CD4-positive, alpha-beta T cell (primary cell): ENCODE data around the gene VSTM2L. TPM values are rescaled to one million over a fixed set of nuclear protein-coding genes. Genes with fewer than 3 reads are reported as not detected.

ENCODE experiments used
- ATAC-seq: fragments of 200-7000 bp; cut with Tn5 transposase; one replicate; pipeline ENCODE4 v1.10.0; 2022; ENCODE audit warnings: mild to moderate bottlenecking; ENCODE audit not compliant: poor library complexity
- CTCF ChIA-PET: fragments of 350-600 bp; sonication (Branson Sonifier 250); formaldehyde crosslinking; loops from one replicate; lab custom pipeline; 2021; ENCODE audit warnings: antibody characterized with exemption, inconsistent platforms; lab: Charles Lee
- POLR2A ChIA-PET: fragments of 350-600 bp; sonication (Branson Sonifier 250); formaldehyde crosslinking; loops from one replicate; lab custom pipeline; 2021; ENCODE audit warnings: antibody characterized with exemption, inconsistent platforms; lab: Charles Lee
- DNase-seq, 14 experiments: peaks; one replicate each; pipeline ENCODE4 v3.0.0-alpha.2; 2013 to 2020; ENCODE audit warnings: mixed read lengths in 2 of 14
- H3K27ac ChIP-seq, 2 donors: one replicate each; pipeline versions ENCODE4 v1.5.1 to v1.7.0; 2013; ENCODE audit warnings: low read length in 2 of 2, low read depth in 1 of 2, mild to moderate bottlenecking in 1 of 2
- H3K27me3 ChIP-seq, 2 experiments: 1 replicate in 1 of 2; 2 replicates in 1 of 2; pipeline versions ENCODE4 v1.6.1 to v1.7.0; 2013; ENCODE audit warnings: low read length in 2 of 2, control low read depth in 1 of 2, mild to moderate bottlenecking in 1 of 2, moderate library complexity in 1 of 2; ENCODE audit not compliant: insufficient read depth in 2 of 2, control insufficient read depth in 1 of 2
- H3K36me3 ChIP-seq: one replicate; pipeline ENCODE4 v1.6.1; 2013; ENCODE audit warnings: low read length, control low read depth; ENCODE audit not compliant: insufficient read depth
- H3K4me1 ChIP-seq: one replicate; pipeline ENCODE4 v1.6.1; 2013; ENCODE audit warnings: low read length, control low read depth; ENCODE audit not compliant: insufficient read depth
- H3K4me3 ChIP-seq: one replicate; pipeline ENCODE4 v1.5.1; 2013; ENCODE audit warnings: mild to moderate bottlenecking, low read length, moderate library complexity
- H3K9me3 ChIP-seq, 2 experiments: 1 replicate in 1 of 2; 2 replicates in 1 of 2; pipeline versions ENCODE4 v1.6.1 to v1.7.0; 2013; ENCODE audit warnings: low read length in 2 of 2, mild to moderate bottlenecking in 2 of 2, control low read depth in 1 of 2, moderate library complexity in 1 of 2; ENCODE audit not compliant: control insufficient read depth in 1 of 2, insufficient read depth in 1 of 2
- H3K27ac Mint-ChIP-seq: one replicate; pipeline ENCODE4 v1.8.0; 2020; ENCODE audit warnings: mixed read lengths
- H3K27me3 Mint-ChIP-seq: one replicate; pipeline ENCODE4 v1.8.0; 2021; ENCODE audit warnings: mixed read lengths
- H3K36me3 Mint-ChIP-seq: one replicate; pipeline ENCODE4 v1.8.0; 2021; ENCODE audit warnings: low read depth, mixed read lengths
- H3K4me1 Mint-ChIP-seq: one replicate; pipeline ENCODE4 v1.8.0; 2021; ENCODE audit warnings: low read depth, mixed read lengths
- H3K4me3 Mint-ChIP-seq: one replicate; pipeline ENCODE4 v1.8.0; 2020; ENCODE audit warnings: mild to moderate bottlenecking, mixed read lengths
- H3K9me3 Mint-ChIP-seq: one replicate; pipeline ENCODE4 v1.8.0; 2020; ENCODE audit warnings: mixed read lengths
- intact Hi-C, 2 experiments: fragments of 100-400 bp; cut with DNase I in 1 of 2; cut with micrococcal nuclease in 1 of 2; formaldehyde crosslinking; loops; one replicate each; pipeline versions ENCODE4 v1.15.1 to v1.9.0; 2023 to 2025; cut with DNase I, micrococcal nuclease
- total RNA-seq, 174 experiments: library from RNA in 2 of 174; stranded (reverse) in 2 of 174; gene quantifications; one replicate each; pipeline ENCODE4 v1.2.3 and lab custom pipeline; 2021 to 2026
- TF ChIP-seq, protein P1 (sequence below): fragments of 200-600 bp; IDR thresholded peaks from one replicate; pipeline ENCODE4 v1.8.0; 2022; ENCODE audit warnings: antibody characterized with exemption, mild to moderate bottlenecking

Gene VSTM2L
- total RNA-seq, 2 experiments from 2014 or later: not detected

DNA sequence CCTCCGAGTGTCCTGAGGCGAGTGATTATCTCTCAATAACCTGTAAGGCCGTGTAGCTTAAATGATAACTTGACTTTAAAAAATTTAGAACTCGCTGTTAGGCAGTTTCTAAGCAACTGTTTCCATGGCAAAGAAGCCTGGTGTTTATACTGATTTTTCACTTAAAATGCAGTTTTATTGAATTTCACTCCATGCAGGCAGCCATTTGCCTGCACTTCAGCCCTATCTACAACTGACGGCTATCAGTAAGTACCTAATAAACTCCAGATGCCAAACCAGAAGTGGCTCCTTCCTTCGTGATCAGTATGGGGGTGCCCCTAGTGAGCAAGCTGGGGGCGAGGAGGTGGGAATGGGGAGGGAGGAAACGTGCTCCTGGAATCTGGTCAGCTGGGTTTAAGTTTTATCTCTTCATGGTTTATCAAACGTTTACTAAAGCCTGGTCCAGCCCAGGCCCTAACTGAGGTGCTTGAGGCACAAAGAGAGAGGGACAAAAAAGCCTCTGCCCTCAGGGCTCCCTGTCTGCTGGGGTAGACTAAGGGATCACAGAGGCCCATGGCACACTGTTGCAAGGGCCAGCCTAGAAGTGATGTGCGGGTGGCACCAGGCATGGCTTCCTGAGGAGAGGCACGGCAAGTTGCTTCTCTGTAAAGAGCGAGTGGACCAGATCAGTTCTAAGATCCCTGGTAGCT lies 84.8 kb downstream of the VSTM2L start:
- DNase-seq (no peak), ATAC-seq (no peak)
- Histone ChIP-seq H3K27ac (no peak overlapping the region), H3K27me3 (no peaks in the 10 kb centered on the region), H3K9me3 (no peaks in the 10 kb centered on the region), H3K4me3 (no peak overlapping the region), H3K36me3 (peaks cover 47% of the 10 kb centered on the region), H3K4me1 (peaks cover 13% of the 10 kb centered on the region)
- no peak overlapping the region for H3K27ac Mint-ChIP-seq
- CTCF ChIA-PET: no interaction called here
- peaks cover 24% of the 10 kb centered on the region for H3K4me1 Mint-ChIP-seq
- intact Hi-C loops: no loop called here
- H3K27me3 Mint-ChIP-seq: no peaks in the 10 kb centered on the region
- POLR2A ChIA-PET: interaction anchor here (1.4 kb wide), 1 partner anchor 20 kb away, joined by 3 read pairs; no protein-coding TSS in a partner anchor
- TF ChIP-seq, protein P1, sequence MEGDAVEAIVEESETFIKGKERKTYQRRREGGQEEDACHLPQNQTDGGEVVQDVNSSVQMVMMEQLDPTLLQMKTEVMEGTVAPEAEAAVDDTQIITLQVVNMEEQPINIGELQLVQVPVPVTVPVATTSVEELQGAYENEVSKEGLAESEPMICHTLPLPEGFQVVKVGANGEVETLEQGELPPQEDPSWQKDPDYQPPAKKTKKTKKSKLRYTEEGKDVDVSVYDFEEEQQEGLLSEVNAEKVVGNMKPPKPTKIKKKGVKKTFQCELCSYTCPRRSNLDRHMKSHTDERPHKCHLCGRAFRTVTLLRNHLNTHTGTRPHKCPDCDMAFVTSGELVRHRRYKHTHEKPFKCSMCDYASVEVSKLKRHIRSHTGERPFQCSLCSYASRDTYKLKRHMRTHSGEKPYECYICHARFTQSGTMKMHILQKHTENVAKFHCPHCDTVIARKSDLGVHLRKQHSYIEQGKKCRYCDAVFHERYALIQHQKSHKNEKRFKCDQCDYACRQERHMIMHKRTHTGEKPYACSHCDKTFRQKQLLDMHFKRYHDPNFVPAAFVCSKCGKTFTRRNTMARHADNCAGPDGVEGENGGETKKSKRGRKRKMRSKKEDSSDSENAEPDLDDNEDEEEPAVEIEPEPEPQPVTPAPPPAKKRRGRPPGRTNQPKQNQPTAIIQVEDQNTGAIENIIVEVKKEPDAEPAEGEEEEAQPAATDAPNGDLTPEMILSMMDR: no peak
- no peaks in the 10 kb centered on the region for H3K9me3 Mint-ChIP-seq
- no peak overlapping the region for H3K4me3 Mint-ChIP-seq
- H3K36me3 Mint-ChIP-seq: peaks cover 72% of the 10 kb centered on the region

DNA sequence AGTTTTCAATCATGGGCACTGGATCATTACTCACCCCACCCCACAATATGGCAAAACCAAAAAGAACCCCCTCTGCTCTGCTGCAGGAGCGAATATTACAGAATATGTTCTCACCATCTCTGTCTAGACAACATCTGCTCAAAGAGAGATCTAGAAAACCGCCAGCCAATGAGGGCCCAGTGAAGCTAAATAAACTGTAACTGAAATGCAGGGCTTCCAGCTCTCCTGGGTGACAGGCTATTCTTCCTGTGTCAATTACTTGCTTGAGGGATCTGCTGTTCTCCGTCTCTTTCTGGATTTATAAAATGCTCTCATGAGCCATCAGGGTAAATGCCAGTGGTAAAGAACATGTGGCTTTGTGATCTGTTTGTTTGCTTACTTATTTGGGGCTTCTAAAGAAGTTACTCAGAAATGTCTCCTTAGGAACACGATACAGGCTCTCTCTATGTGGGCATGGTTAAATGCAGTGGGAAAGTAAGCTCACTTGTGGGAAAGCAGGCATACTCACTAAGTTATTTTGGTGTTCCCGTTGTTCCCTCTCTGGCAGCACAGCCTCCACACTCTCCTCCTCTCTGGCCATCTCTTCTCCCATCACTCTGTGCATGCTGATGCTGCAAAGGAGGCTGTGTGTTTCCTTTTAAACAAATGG lies 85.5 kb downstream of the VSTM2L start:
- peaks cover 13% of the 10 kb centered on the region for H3K4me1 ChIP-seq
- DNase-seq (no peak), ATAC-seq (no peak)
- Mint-ChIP-seq H3K9me3 (no peaks in the 10 kb centered on the region), H3K27me3 (no peaks in the 10 kb centered on the region), H3K36me3 (peaks cover 72% of the 10 kb centered on the region), H3K4me1 (peaks cover 24% of the 10 kb centered on the region), H3K4me3 (no peak overlapping the region), H3K27ac (no peak overlapping the region)
- no peak overlapping the region for H3K4me3 ChIP-seq
- intact Hi-C loops: no loop called here
- TF ChIP-seq, protein P1: no peak
- no peaks in the 10 kb centered on the region for H3K9me3 ChIP-seq
- ChIA-PET CTCF (no interaction called here), POLR2A (no interaction called here)
- no peak overlapping the region for H3K27ac ChIP-seq
- H3K27me3 ChIP-seq: no peaks in the 10 kb centered on the region
- peaks cover 40% of the 10 kb centered on the region for H3K36me3 ChIP-seq

DNA sequence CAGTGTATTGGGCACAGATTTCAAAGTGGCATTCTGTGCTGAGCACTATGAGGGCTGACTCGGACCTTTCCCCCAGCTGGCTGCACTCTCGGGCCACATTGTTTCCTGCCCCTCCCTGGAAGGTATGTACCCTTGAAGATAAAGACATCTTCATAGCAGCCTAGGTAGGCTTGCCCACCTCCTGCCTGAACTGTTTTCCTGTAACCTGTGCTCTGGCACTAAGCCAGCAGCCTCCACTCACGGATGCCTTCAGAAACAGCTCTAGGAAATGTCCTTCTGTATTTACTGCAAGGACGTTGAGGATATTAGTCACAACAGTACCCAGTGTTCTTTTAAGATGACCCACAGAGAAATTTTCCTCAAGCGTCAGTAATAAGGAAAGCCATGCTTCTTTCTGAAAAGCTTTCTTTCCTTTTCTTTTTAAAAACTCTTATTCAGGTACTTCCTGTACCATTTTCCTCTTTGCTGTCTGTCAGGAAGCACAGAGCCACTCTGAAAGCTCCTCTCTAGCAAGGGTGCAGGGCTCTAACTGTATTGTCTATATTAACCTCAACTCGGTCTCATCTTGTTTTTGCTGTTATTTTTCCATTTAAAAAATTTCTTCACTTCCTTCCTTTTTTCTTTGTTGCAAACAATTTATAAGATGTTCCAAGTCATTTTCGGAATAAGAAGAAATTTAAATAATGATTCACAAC lies 86.8 kb downstream of the VSTM2L start:
- DNase-seq: peak in 2 of 14 experiments; percentile 20 to 33
- intact Hi-C loops: loop anchor here in 1 of 2 experiments (5.0 kb wide), 1 partner anchor 77 kb away; no protein-coding TSS in a partner anchor
- Histone ChIP-seq H3K4me1 (peaks cover 13% of the 10 kb centered on the region), H3K9me3 (no peaks in the 10 kb centered on the region), H3K4me3 (no peak overlapping the region), H3K27me3 (no peaks in the 10 kb centered on the region), H3K27ac (no peak overlapping the region), H3K36me3 (peaks cover 35% of the 10 kb centered on the region)
- no peaks in the 10 kb centered on the region for H3K9me3 Mint-ChIP-seq
- TF ChIP-seq, protein P1: no peak
- H3K27me3 Mint-ChIP-seq: no peaks in the 10 kb centered on the region
- H3K27ac Mint-ChIP-seq: peak overlapping the region; percentile 68
- H3K36me3 Mint-ChIP-seq: peaks cover 74% of the 10 kb centered on the region
- peaks cover 24% of the 10 kb centered on the region for H3K4me1 Mint-ChIP-seq
- no peak overlapping the region for H3K4me3 Mint-ChIP-seq
- ChIA-PET POLR2A (no interaction called here), CTCF (no interaction called here)
- ATAC-seq: no peak
